SJCRH30 (cell line): ENCODE measurements around the gene THAP6. TPM values are rescaled to one million over a fixed set of nuclear protein-coding genes. Genes with fewer than 3 reads are reported as not detected.
"Not testable (repeated sequence)": the region's sequence is repeated elsewhere in the genome, so short reads cannot be mapped to it uniquely, and the experiment has no call there.

Experiments used
- DNase-seq, 2 experiments: peaks; one replicate each; pipeline ENCODE4 v3.0.0-alpha.2; 2015 to 2020
- H3K27ac ChIP-seq: fragments of 250-450 bp; sonication (Bioruptor Pico); 2 replicates; pipeline ENCODE4 v1.5.1; 2020; ENCODE audit warnings: mild to moderate bottlenecking, moderate library complexity
- H3K27me3 ChIP-seq: fragments of 250-450 bp; sonication (Bioruptor Pico); 2 replicates; pipeline ENCODE4 v1.5.1; 2020; ENCODE audit warnings: mild to moderate bottlenecking, moderate library complexity
- H3K36me3 ChIP-seq: fragments of 250-450 bp; sonication (Bioruptor Pico); 2 replicates; pipeline ENCODE4 v1.5.1; 2020; ENCODE audit warnings: mild to moderate bottlenecking, moderate library complexity
- H3K4me1 ChIP-seq: fragments of 250-450 bp; sonication (Bioruptor Pico); 2 replicates; pipeline ENCODE4 v1.5.1; 2020; ENCODE audit warnings: mild to moderate bottlenecking, moderate library complexity
- H3K4me3 ChIP-seq: fragments of 250-450 bp; sonication (Bioruptor Pico); 2 replicates; pipeline ENCODE4 v1.5.1; 2020; ENCODE audit warnings: mild to moderate bottlenecking, moderate library complexity
- H3K9me3 ChIP-seq: fragments of 250-450 bp; sonication (Bioruptor Pico); replicated peaks from 2 replicates; pipeline ENCODE4 v1.5.1; 2020; ENCODE audit warnings: mild to moderate bottlenecking, moderate library complexity
- total RNA-seq: library from RNA; depleted of rRNA; stranded (reverse); fragments of >200 nt; shearing (Covaris generic); gene quantifications from 2 replicates; pipeline ENCODE4 v1.2.3, GENCODE V29; 2014

Gene THAP6
- total RNA-seq, 1 experiment from 2014 or later = 22.1 TPM

- no peaks in the 10 kb centered on the region for H3K27me3 ChIP-seq
- H3K4me1 ChIP-seq = peaks cover 13% of the 10 kb centered on the region; the same call in 1 of the 2 replicates
- H3K4me3 ChIP-seq = peak overlapping the region; percentile 88
- peak overlapping the region; percentile 81 for H3K27ac ChIP-seq
- H3K9me3 ChIP-seq = no peaks in the 10 kb centered on the region
- peak in 1 of 2 experiments; percentile 16 for DNase-seq
- H3K36me3 ChIP-seq = peaks cover 31% of the 10 kb centered on the region
Measured at GRCh38 chr4:75511841-75512240, 2.4 kb upstream of the THAP6 start.

GRCh38 chr4:75512386-75513211, 1.7 kb upstream of the THAP6 start:
- peak overlapping the region; percentile 88 for H3K4me3 ChIP-seq
- peaks cover 13% of the 10 kb centered on the region; the same call in 1 of the 2 replicates for H3K4me1 ChIP-seq
- no peaks in the 10 kb centered on the region for H3K27me3 ChIP-seq
- peak; percentile 70 to 88 for DNase-seq
- H3K9me3 ChIP-seq = no peaks in the 10 kb centered on the region
- H3K27ac ChIP-seq = peak overlapping the region; percentile 81
- peaks cover 29% of the 10 kb centered on the region for H3K36me3 ChIP-seq

GRCh38 chr4:75513526-75514130, 645 bp upstream of the THAP6 start:
- no peaks in the 10 kb centered on the region for H3K9me3 ChIP-seq
- peaks cover 13% of the 10 kb centered on the region; the same call in 1 of the 2 replicates for H3K4me1 ChIP-seq
- DNase-seq = no peak
- H3K4me3 ChIP-seq = peak overlapping the region; percentile 88
- no peaks in the 10 kb centered on the region for H3K27me3 ChIP-seq
- H3K27ac ChIP-seq = peak overlapping the region; percentile 81
- H3K36me3 ChIP-seq = peaks cover 25% of the 10 kb centered on the region

GRCh38 chr4:75514949-75515612, 808 bp downstream of the THAP6 start:
- Histone ChIP-seq H3K27me3 (no peaks in the 10 kb centered on the region), H3K36me3 (peaks cover 25% of the 10 kb centered on the region), H3K27ac (peak overlapping the region; percentile 81), H3K9me3 (no peaks in the 10 kb centered on the region), H3K4me1 (peaks cover 13% of the 10 kb centered on the region; the same call in 1 of the 2 replicates), H3K4me3 (peak overlapping the region; percentile 88)
- no peak for DNase-seq

GRCh38 chr4:75516144-75516543, 1.9 kb downstream of the THAP6 start:
- no peak overlapping the region for H3K27ac ChIP-seq
- no peak for DNase-seq
- H3K4me1 ChIP-seq = peaks cover 10% of the 10 kb centered on the region; the same call in 1 of the 2 replicates
- H3K27me3 ChIP-seq = no peaks in the 10 kb centered on the region
- no peak overlapping the region for H3K4me3 ChIP-seq
- no peaks in the 10 kb centered on the region for H3K9me3 ChIP-seq
- H3K36me3 ChIP-seq = peaks cover 30% of the 10 kb centered on the region

- DNase-seq, H3K27ac ChIP-seq, H3K9me3 ChIP-seq, H3K4me1 ChIP-seq, H3K4me3 ChIP-seq, H3K27me3 ChIP-seq: not testable (repeated sequence)
- H3K36me3 ChIP-seq = peaks cover 48% of the 10 kb centered on the region
Measured at GRCh38 chr4:75519452-75519851, 5.2 kb downstream of the THAP6 start.

- DNase-seq = no peak
- no peak overlapping the region for H3K27ac ChIP-seq
- no peaks in the 10 kb centered on the region for H3K4me1 ChIP-seq
Measured at GRCh38 chr4:75525086-75525485, 10.8 kb downstream of the THAP6 start.

GRCh38 chr4:75525910-75526309, 11.6 kb downstream of the THAP6 start:
- Histone ChIP-seq H3K27ac (no peak overlapping the region), H3K4me3 (no peak overlapping the region), H3K9me3 (no peaks in the 10 kb centered on the region), H3K4me1 (no peaks in the 10 kb centered on the region), H3K36me3 (peaks cover 55% of the 10 kb centered on the region), H3K27me3 (no peaks in the 10 kb centered on the region)
- DNase-seq = no peak

More at GRCh38 chr4:75525086-75525485, 10.8 kb downstream of the THAP6 start:
- peaks cover 58% of the 10 kb centered on the region for H3K36me3 ChIP-seq
- no peaks in the 10 kb centered on the region for H3K27me3 ChIP-seq
- H3K4me3 ChIP-seq = no peak overlapping the region
- no peaks in the 10 kb centered on the region for H3K9me3 ChIP-seq

- H3K36me3 ChIP-seq = peaks cover 50% of the 10 kb centered on the region
- DNase-seq = no peak
- no peak overlapping the region for H3K4me3 ChIP-seq
- no peaks in the 10 kb centered on the region for H3K9me3 ChIP-seq
- no peaks in the 10 kb centered on the region for H3K4me1 ChIP-seq
- H3K27me3 ChIP-seq = no peaks in the 10 kb centered on the region
- no peak overlapping the region for H3K27ac ChIP-seq
Measured at GRCh38 chr4:75527482-75527881, 13.2 kb downstream of the THAP6 start.

- Histone ChIP-seq H3K9me3 (peaks cover 14% of the 10 kb centered on the region), H3K27ac (no peak overlapping the region), H3K27me3 (no peaks in the 10 kb centered on the region), H3K4me1 (no peaks in the 10 kb centered on the region), H3K4me3 (no peak overlapping the region), H3K36me3 (peaks cover 38% of the 10 kb centered on the region)
- no peak for DNase-seq
Measured at GRCh38 chr4:75530556-75531322, 16.5 kb downstream of the THAP6 start.

GRCh38 chr4:75531536-75532143, 17.4 kb downstream of the THAP6 start:
- H3K36me3 ChIP-seq = peaks cover 34% of the 10 kb centered on the region
- not testable (repeated sequence) for H3K27me3 ChIP-seq, H3K27ac ChIP-seq, DNase-seq, H3K4me1 ChIP-seq, H3K4me3 ChIP-seq
- peaks cover 14% of the 10 kb centered on the region for H3K9me3 ChIP-seq

GRCh38 chr4:75533339-75533887, 19.1 kb downstream of the THAP6 start:
- DNase-seq, H3K27me3 ChIP-seq, H3K4me1 ChIP-seq, H3K4me3 ChIP-seq, H3K27ac ChIP-seq: not testable (repeated sequence)
- H3K36me3 ChIP-seq = peaks cover 21% of the 10 kb centered on the region
- peaks cover 14% of the 10 kb centered on the region for H3K9me3 ChIP-seq

GRCh38 chr4:75533926-75534325, 19.7 kb downstream of the THAP6 start:
- peaks cover 20% of the 10 kb centered on the region for H3K36me3 ChIP-seq
- DNase-seq, H3K27ac ChIP-seq, H3K4me3 ChIP-seq, H3K27me3 ChIP-seq, H3K4me1 ChIP-seq: not testable (repeated sequence)
- peaks cover 14% of the 10 kb centered on the region for H3K9me3 ChIP-seq

GRCh38 chr4:75537308-75537707, 23.0 kb downstream of the THAP6 start:
- H3K27ac ChIP-seq, H3K4me3 ChIP-seq, H3K27me3 ChIP-seq, H3K4me1 ChIP-seq, DNase-seq: not testable (repeated sequence)
- Histone ChIP-seq H3K36me3 (peaks cover 13% of the 10 kb centered on the region), H3K9me3 (peaks cover 14% of the 10 kb centered on the region)
